Subcutaneous preadipocyte (primary cell): ENCODE data around the gene RRAGC. TPM values are rescaled to one million over a fixed set of nuclear protein-coding genes. Genes with fewer than 3 reads are reported as not detected.

ENCODE experiments used
- small RNA-seq: library from RNA; depleted of rRNA; stranded (forward); fragments of <200 nt; gene quantifications from one replicate; pipeline ENCODE3, GENCODE V24; 2012
- total RNA-seq: library from RNA; depleted of rRNA; stranded (reverse); fragments of >200 nt; gene quantifications from 2 replicates; pipeline ENCODE4 v1.2.3, GENCODE V29; 2012

RRAGC gene, protein sequence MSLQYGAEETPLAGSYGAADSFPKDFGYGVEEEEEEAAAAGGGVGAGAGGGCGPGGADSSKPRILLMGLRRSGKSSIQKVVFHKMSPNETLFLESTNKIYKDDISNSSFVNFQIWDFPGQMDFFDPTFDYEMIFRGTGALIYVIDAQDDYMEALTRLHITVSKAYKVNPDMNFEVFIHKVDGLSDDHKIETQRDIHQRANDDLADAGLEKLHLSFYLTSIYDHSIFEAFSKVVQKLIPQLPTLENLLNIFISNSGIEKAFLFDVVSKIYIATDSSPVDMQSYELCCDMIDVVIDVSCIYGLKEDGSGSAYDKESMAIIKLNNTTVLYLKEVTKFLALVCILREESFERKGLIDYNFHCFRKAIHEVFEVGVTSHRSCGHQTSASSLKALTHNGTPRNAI
- 20.5 and 25.4 TPM in 2 replicates for total RNA-seq

DNA sequence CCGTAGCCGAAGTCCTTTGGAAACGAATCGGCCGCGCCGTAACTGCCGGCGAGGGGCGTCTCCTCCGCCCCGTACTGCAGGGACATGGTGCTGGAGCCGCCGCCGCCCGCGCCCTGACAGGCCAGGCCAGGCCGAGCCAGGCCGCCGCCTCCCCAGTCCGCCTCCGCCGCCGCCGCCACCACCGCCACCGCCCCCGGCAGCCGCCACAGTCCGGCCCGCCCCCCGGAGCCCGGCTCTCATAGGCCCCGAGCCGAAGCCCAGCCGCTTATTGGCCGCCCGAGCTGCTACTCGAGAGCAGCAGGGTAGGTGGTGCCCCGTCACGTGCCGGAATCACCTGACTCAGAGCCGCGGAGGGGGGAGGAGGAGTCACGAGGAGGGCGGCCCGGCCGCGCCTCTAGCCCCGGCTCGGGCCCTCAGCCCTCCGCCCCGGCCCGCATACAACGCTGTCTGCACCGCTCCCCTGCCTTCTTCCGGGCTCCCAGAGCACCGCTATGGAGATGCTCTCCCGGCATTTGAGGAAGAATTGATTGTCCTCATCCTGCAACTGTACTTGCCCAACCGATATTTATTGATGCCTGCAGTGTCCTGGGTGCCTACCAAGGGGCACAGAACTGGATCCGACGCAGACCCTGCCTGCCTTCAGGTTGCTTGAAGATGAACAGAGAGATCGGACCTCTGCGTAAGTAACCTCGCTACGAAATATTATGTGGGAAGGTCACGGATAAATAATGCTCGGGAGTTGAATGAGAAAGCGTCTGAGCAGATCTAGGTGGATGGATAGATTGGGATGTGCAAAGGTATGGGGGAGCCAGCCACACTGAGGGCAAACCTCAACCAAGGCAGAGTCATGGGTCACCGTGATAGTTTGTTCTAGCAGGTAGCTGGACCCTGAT lies at the start of gene RRAGC:
Gene RRAGC (minus strand): TSS at position 212 of the 893 bp plus-strand sequence. CDS start 126 bp downstream, at position 86.

DNA sequence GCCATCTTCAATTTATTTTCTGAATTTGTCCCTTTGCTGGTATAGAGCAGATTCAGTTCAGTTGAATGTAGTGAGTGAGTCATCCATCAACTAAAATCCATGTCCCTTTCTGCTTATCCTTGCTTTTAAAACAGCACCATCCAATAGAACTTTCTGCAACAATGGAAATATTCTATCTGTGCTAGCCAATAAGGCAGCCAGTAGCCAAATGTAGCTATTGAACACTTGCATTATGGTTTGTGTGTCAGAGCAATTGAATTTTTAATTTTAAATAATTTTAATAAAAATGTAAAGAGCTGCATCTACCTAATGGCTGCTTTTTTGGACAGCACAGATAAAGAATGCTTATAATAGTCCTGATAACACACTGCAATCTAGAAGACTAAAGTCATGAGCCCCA lies 21.9 kb upstream of the RRAGC start, which contains the start of gene GJA9:
Gene GJA9 (minus strand): TSS at position 101 of the 400 bp plus-strand sequence. CDS start 5,489 bp downstream, outside the sequence.

DNA sequence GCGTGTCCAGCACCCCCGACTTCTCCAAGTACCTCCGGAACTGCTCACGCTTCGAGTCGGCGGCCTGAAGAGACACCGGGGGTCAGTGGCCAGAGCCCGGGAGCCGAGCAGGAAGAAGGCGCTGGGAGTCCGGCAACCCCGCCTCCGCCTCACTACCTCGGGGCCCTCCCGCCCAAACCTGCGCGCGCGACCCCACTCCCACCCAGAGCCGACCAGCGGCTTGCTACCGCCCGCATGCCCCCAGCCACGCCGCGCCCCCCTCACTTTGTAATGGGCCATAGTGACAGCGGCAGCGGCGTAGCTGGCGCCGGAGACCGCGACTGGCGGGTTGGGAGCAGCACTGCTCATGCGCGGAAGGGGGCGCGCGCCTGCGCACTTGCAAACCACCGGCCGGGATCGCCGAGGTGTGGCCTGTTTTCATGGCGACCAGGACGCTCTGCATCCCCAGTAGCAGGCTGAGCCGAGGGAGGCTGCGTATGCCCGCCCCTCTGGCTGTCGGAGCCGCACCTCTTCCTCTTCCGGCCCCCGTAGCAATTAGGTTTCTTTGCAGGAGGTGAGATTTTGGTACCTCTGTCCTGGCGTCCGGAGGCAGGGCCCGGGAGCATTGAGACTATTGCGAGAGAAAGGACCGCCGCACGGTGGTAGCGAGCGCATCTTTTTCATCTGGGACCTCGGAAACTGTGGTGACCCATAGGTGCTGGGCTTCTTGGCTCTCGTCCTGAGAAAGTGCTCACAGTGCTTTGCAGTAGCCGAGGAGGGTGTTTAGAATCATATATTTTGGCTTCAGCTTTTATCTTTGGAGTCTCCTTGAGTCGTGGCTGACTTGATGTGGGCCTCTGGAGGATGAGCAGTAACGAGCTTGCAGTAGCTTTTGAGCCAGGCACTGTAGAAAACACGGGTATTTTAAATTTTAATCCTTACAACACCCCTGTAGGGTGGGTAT lies 13.7 kb upstream of the RRAGC start, which contains the start of gene MYCBP:
Gene MYCBP (minus strand): TSS at position 322 of the 943 bp plus-strand sequence. CDS start 43 bp downstream, at position 279.

Small RNA genes within 50 kb of the gene (small RNA-seq; reads per million reads assigned to genes)
- not detected for gene GJA9-MYCBP

Other genes starting within 250 kb of the RRAGC start
- 6.6 and 10.0 TPM in 2 replicates for gene MYCBP, start 13.6 kb upstream of the RRAGC start, total RNA-seq
- under 0.01 TPM in 1 of 2 replicates, not detected in the other for gene GJA9, start 21.8 kb upstream of the RRAGC start, total RNA-seq
- 0.37 and 0.39 TPM in 2 replicates for gene RHBDL2, start 82.1 kb upstream of the RRAGC start, total RNA-seq
- gene AKIRIN1, start 131.5 kb upstream of the RRAGC start, total RNA-seq: 27.6 and 49.5 TPM in 2 replicates
- gene NDUFS5, start 166.6 kb upstream of the RRAGC start, total RNA-seq: 175 and 309 TPM in 2 replicates